Memory B cell (primary cell): ENCODE results near the gene DNAAF3.
"Not testable (repeated sequence)": the region's sequence is repeated elsewhere in the genome, so short reads cannot be mapped to it uniquely, and the experiment has no call there.

Source experiments
- ATAC-seq: fragments of 150-1000 bp; cut with Tn5 transposase; 2 replicates; pipeline ENCODE4 v1.10.0; 2021; ENCODE audit warnings: low read depth, mild to moderate bottlenecking, moderate library complexity
- DNase-seq, 2 donors: peaks; one replicate each; pipeline ENCODE4 v3.0.0; 2022; ENCODE audit warnings: low spot score in 2 of 2
- H3K27ac Mint-ChIP-seq: one replicate; pipeline ENCODE4 v1.8.0; 2022; ENCODE audit warnings: mild to moderate bottlenecking, moderate library complexity, mixed read lengths
- H3K27me3 Mint-ChIP-seq: one replicate; pipeline ENCODE4 v1.8.0; 2022; ENCODE audit warnings: mixed read lengths
- H3K36me3 Mint-ChIP-seq: one replicate; pipeline ENCODE4 v1.8.0; 2022; ENCODE audit warnings: mild to moderate bottlenecking, mixed read lengths
- H3K4me1 Mint-ChIP-seq: one replicate; pipeline ENCODE4 v1.8.0; 2022; ENCODE audit warnings: mixed read lengths
- H3K4me3 Mint-ChIP-seq: one replicate; pipeline ENCODE4 v1.8.0; 2022; ENCODE audit warnings: mild to moderate bottlenecking, moderate library complexity, mixed read lengths
- H3K9me3 Mint-ChIP-seq: one replicate; pipeline ENCODE4 v1.8.0; 2022; ENCODE audit warnings: mixed read lengths

The DNAAF3 gene

GRCh38 chr19:55166530-55167268 is at the start of gene DNAAF3:
TSS of gene DNAAF3 (minus strand) at chr19:55166613. CDS start at chr19:55166413, 200 bp downstream.
- Mint-ChIP-seq H3K27me3 (peaks cover 37% of the 10 kb centered on the region), H3K4me3 (peak within 1 kb of the TSS; percentile 42), H3K4me1 (peaks cover 9% of the 10 kb centered on the region), H3K27ac (peak within 1 kb of the TSS; percentile 68), H3K9me3 (peaks cover 8% of the 10 kb centered on the region), H3K36me3 (peaks cover under 1% of the 10 kb centered on the region)
- peak; percentile 82 for ATAC-seq
- DNase-seq, result no peak

GRCh38 chr19:55213547-55213946 is 47.1 kb upstream of the DNAAF3 start:
- ATAC-seq, result no peak
- Mint-ChIP-seq H3K27ac (no peak overlapping the region), H3K4me1 (peaks cover 7% of the 10 kb centered on the region), H3K9me3 (peaks cover 5% of the 10 kb centered on the region), H3K27me3 (peaks cover 13% of the 10 kb centered on the region), H3K4me3 (no peak overlapping the region), H3K36me3 (no peaks in the 10 kb centered on the region)
- no peak for DNase-seq

DNA sequence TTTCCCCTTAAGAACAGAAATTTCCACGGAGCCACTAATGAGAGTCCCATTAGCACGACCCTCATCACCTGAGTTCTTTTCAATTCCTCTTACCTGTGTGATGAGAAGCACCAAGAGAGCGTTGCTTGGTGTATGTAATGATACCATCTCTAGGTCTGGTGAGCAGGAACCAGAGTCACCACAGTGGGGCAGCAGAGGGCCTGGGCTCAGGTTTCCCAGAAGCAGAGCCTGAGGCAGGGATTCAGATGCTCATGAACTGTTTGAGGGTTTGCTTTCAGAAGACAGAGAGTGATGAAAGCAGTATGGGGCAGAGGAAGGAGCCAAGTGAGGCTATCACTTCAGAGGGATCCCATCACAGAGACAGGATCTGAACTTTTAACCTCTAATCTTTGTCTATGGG is 46.0 kb upstream of the DNAAF3 start:
- no peak overlapping the region for H3K27ac Mint-ChIP-seq
- H3K9me3 Mint-ChIP-seq, result peaks cover 5% of the 10 kb centered on the region
- no peaks in the 10 kb centered on the region for H3K36me3 Mint-ChIP-seq
- peaks cover 13% of the 10 kb centered on the region for H3K27me3 Mint-ChIP-seq
- peaks cover 7% of the 10 kb centered on the region for H3K4me1 Mint-ChIP-seq
- ATAC-seq, result peak; percentile 27
- no peak for DNase-seq
- H3K4me3 Mint-ChIP-seq, result no peak overlapping the region

- H3K27me3 Mint-ChIP-seq, result peaks cover 21% of the 10 kb centered on the region
- no peaks in the 10 kb centered on the region for H3K36me3 Mint-ChIP-seq
- no peak overlapping the region for H3K4me3 Mint-ChIP-seq
- no peak for ATAC-seq
- no peaks in the 10 kb centered on the region for H3K4me1 Mint-ChIP-seq
- H3K9me3 Mint-ChIP-seq, result peaks cover 2% of the 10 kb centered on the region
- no peak overlapping the region for H3K27ac Mint-ChIP-seq
- no peak for DNase-seq
Observed at GRCh38 chr19:55209693-55210472, 43.5 kb upstream of the DNAAF3 start.

DNA sequence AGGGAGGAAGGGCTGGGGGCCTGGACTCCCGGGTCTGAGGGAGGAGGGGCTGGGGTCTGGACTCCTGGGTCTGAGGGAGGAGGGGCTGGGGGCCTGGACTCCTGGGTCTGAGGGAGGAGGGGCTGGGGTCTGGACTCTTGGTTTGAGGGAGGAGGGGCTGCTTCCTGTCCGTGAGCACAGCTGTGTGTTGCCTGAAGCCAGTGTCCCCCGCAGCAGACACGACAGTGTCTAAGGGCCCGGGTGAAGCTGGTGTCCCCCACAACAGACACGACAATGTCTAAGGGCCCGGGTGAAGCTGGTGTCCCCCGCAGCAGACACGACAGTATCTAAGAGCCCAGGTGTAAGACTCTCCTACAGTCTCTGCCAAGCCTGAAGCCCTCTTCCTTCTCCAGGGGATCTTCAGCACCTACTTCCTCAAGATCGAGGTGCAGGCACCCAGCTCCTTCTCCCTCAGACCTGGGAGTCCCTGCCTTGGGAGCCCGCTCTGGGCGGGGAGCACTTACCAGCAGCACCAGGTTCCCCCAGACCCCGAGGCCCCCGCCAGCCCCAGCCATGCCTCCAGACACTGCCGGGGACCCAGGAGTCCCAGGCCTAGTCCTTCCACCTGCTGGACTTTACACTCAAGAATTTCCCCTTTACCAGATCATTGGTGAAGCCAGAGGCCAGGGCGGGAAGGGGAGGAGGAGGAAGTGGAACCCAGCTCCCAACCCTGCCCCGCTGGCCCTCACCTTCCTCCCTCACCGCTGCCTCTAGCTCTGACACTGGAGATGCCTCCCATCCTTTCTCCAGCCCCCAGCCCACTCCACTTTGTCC is 42.7 kb upstream of the DNAAF3 start, which contains the start of gene PTPRH:
Gene PTPRH, minus strand, starts transcription at position 622 of the 813 bp plus-strand sequence. Its CDS starts 68 bp downstream, at position 554.
- Mint-ChIP-seq H3K9me3 (peaks cover 2% of the 10 kb centered on the region), H3K27me3 (peaks cover 22% of the 10 kb centered on the region), H3K27ac (no peak within 1 kb of the TSS), H3K4me1 (no peaks in the 10 kb centered on the region), H3K36me3 (no peaks in the 10 kb centered on the region), H3K4me3 (no peak within 1 kb of the TSS)
- DNase-seq (no peak), ATAC-seq (no peak)

DNA sequence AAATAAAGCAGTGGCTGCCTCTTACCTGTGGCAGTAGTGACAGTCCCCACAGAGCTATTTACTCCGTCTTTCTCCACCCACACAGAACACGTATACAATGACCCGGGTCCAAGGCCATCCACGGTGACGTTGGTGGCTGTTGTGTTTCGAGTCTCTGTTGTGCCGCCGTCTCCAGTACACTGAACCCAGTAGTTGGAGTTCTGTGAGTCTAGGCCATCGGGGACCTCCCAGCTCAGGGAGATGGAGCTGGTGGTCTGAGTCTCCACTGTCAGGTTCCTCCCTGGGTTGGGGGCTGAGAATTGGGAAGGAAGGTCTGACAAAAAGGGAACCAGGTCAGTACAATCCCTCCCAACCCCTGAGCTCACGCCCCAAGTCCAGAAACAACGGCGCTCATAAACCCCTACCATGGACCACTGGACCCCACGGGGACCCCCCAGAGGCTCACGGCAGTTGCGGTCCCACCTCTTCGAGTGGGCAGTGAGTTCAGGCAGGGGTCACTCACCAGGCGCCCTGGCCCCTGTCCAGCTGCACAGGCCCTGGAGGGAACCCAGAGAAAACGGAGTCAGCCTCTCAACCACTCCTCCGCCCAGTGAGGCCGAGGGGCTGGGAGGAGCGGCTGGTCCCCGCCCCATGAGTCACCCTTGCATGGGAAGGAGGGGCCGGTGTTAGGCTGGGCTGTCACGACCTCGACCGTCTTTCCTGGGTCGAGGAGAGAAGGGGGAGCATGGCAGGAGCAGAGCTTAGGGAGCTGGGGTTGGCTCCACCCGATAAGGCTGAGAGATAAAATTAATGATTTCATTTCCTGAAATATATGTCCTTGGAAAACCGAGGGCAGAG is 40.5 kb upstream of the DNAAF3 start:
- DNase-seq (no peak), ATAC-seq (no peak)
- peaks cover 29% of the 10 kb centered on the region for H3K27me3 Mint-ChIP-seq
- H3K36me3 Mint-ChIP-seq, result no peaks in the 10 kb centered on the region
- H3K4me1 Mint-ChIP-seq, result peaks cover 2% of the 10 kb centered on the region
- no peak overlapping the region for H3K27ac Mint-ChIP-seq
- peaks cover 2% of the 10 kb centered on the region for H3K9me3 Mint-ChIP-seq
- no peak overlapping the region for H3K4me3 Mint-ChIP-seq

- peak; percentile 55 for ATAC-seq
- H3K9me3 Mint-ChIP-seq, H3K36me3 Mint-ChIP-seq, DNase-seq, H3K4me3 Mint-ChIP-seq, H3K4me1 Mint-ChIP-seq, H3K27ac Mint-ChIP-seq: not testable (repeated sequence)
- H3K27me3 Mint-ChIP-seq, result peaks cover 31% of the 10 kb centered on the region
Observed at GRCh38 chr19:55202199-55202598, 35.8 kb upstream of the DNAAF3 start.

DNA sequence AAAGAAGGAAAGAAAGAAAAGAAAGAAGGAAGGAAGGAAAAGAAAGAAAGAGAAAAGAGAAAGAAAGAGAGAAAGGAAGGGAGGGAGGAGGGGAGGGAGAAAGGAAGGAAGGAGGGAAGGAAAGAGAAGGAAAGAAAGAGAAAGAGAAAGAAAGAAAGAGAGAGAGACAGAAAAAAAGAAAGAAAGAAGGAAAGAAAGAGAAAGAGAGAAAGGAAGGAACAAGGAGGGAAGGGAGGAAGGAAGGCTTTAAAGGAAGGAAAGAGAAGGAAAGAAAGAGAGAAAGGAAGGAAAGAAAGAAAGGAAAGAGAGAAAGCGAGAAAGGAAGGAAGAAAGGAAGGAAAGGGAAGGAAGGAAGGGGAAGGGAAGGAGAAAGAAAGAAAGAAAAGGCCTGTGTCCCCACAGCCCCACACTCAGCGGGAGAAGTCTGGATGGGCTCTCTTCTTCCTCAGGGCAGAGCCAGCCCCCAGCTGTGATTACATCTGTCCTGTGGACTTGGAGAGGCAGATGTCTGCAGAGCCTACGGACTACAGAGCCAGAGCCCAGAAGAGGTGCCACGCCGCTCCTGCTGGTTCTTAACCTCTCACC is 33.3 kb upstream of the DNAAF3 start:
- Mint-ChIP-seq H3K4me1 (peaks cover 2% of the 10 kb centered on the region), H3K27ac (no peak overlapping the region), H3K27me3 (peaks cover 22% of the 10 kb centered on the region), H3K4me3 (no peak overlapping the region), H3K36me3 (no peaks in the 10 kb centered on the region), H3K9me3 (no peaks in the 10 kb centered on the region)
- ATAC-seq (no peak), DNase-seq (no peak)

- no peak overlapping the region for H3K27ac Mint-ChIP-seq
- H3K4me3 Mint-ChIP-seq, result no peak overlapping the region
- ATAC-seq (no peak), DNase-seq (no peak)
- H3K27me3 Mint-ChIP-seq, result peaks cover 19% of the 10 kb centered on the region
- peaks cover 2% of the 10 kb centered on the region for H3K4me1 Mint-ChIP-seq
- no peaks in the 10 kb centered on the region for H3K9me3 Mint-ChIP-seq
- no peaks in the 10 kb centered on the region for H3K36me3 Mint-ChIP-seq
Observed at GRCh38 chr19:55198651-55199050, 32.2 kb upstream of the DNAAF3 start.

- Mint-ChIP-seq H3K4me3 (no peak overlapping the region), H3K27me3 (peaks cover 16% of the 10 kb centered on the region), H3K9me3 (no peaks in the 10 kb centered on the region), H3K36me3 (no peaks in the 10 kb centered on the region), H3K27ac (no peak overlapping the region), H3K4me1 (peaks cover 2% of the 10 kb centered on the region)
- no peak for DNase-seq
- ATAC-seq, result no peak
Observed at GRCh38 chr19:55197528-55197927, 31.1 kb upstream of the DNAAF3 start.

GRCh38 chr19:55196803-55197202 is 30.4 kb upstream of the DNAAF3 start:
- ATAC-seq (no peak), DNase-seq (no peak)
- Mint-ChIP-seq H3K36me3 (no peaks in the 10 kb centered on the region), H3K4me1 (no peaks in the 10 kb centered on the region), H3K27me3 (peaks cover 15% of the 10 kb centered on the region), H3K4me3 (no peak overlapping the region), H3K9me3 (no peaks in the 10 kb centered on the region), H3K27ac (no peak overlapping the region)

GRCh38 chr19:55193481-55193880 is 27.1 kb upstream of the DNAAF3 start:
- H3K27ac Mint-ChIP-seq, result no peak overlapping the region
- peaks cover 15% of the 10 kb centered on the region for H3K27me3 Mint-ChIP-seq
- peaks cover 6% of the 10 kb centered on the region for H3K4me1 Mint-ChIP-seq
- no peaks in the 10 kb centered on the region for H3K9me3 Mint-ChIP-seq
- H3K36me3 Mint-ChIP-seq, result no peaks in the 10 kb centered on the region
- DNase-seq (no peak), ATAC-seq (no peak)
- H3K4me3 Mint-ChIP-seq, result no peak overlapping the region

GRCh38 chr19:55189403-55189835 is 23.0 kb upstream of the DNAAF3 start:
- Mint-ChIP-seq H3K4me3 (no peak overlapping the region), H3K27me3 (peaks cover 18% of the 10 kb centered on the region), H3K27ac (no peak overlapping the region), H3K36me3 (no peaks in the 10 kb centered on the region), H3K9me3 (no peaks in the 10 kb centered on the region), H3K4me1 (peaks cover 7% of the 10 kb centered on the region)
- ATAC-seq (no peak), DNase-seq (no peak)
